ENCODE data around the gene PPL. TPM values are rescaled to one million over a fixed set of nuclear protein-coding genes. Genes with fewer than 3 reads are reported as not detected.
A peak's percentile ranks its signal among the peaks of the same experiment; 100 is the strongest.

PPL gene
- total RNA-seq, 1 experiment from 2014 or later: 56.4 TPM

DNA sequence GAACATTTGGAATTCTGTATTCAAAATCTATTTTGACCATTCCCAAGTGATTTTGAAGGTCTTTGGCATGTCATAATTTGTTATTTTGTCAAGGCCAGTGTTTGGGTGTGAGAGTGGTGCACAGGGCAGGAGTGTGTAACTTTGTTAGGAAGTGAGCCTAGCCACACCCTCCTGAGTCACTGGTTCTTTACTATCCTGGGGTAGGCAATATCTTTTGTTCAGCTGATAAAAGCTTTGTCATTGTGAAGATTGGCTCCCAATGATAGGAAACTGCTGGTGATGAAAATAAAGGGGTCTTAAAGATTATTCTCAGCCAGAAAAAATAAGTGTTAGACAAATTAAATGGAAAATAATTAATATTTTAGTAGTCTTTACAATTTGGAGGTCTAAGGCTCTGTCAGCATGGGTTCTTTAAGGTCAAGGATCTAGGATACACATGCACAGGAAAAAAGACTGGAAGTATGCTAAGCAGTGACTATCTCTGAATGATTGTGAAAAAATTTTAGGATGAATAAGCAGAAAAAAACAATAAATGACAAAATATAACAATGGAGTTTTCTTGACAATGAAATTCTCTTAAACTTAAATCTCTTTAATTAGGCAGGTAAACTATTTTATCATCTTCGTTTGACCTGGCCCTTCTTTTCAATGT lies 84.6 kb downstream of the PPL start:
- DNase-seq (ENCODE audit: low read depth, low spot score): no peak
- H3K9ac ChIP-seq (ENCODE audit: low read length): 0 out of 2 replicates have a peak overlapping the region, but pooled peaks have one; percentile 13
- no peaks in the 10 kb centered on the region for H3K27me3 ChIP-seq (ENCODE audit: insufficient read depth, low read length)
- peaks cover 5% of the 10 kb centered on the region; the same call in 1 of the 2 replicates for H4K20me1 ChIP-seq (ENCODE audit: insufficient read depth)
- H3K4me2 ChIP-seq (ENCODE audit: low read length): peak overlapping the region; percentile 49
- H3K4me1 ChIP-seq (ENCODE audit: control insufficient read depth in 1 of 2, insufficient read depth in 2 of 2, low read length in 2 of 2): peaks cover 9 to 29% of the 10 kb centered on the region in 2 experiments
- no peak overlapping the region; the same call in 1 of the 2 replicates for H3K27ac ChIP-seq (ENCODE audit: low read depth, low read length)
- H3K9me3 ChIP-seq (ENCODE audit: control insufficient read depth in 1 of 2, insufficient read depth in 1 of 2, low read depth in 1 of 2, low read length in 2 of 2): no peaks in the 10 kb centered on the region
- ChIA-PET CTCF (no interaction called here), RAD21 (ENCODE audit: low non-redundant PET in 1 of 2, low total read pairs in 2 of 2, uncharacterized antibody in 2 of 2, unreplicated experiment in 2 of 2) (no interaction called here), POLR2A (no interaction called here)
- no peak overlapping the region for H2AFZ ChIP-seq (ENCODE audit: low read depth, low read length, poor library complexity, severe bottlenecking)
- H3K36me3 ChIP-seq (ENCODE audit: control insufficient read depth in 1 of 2, insufficient read depth in 2 of 2, low read length in 2 of 2): peaks cover 17% of the 10 kb centered on the region in 2 experiments; a peak in 3 of 4 replicates
- no TSS peak for BruUV-seq (replicated peaks)
- ATAC-seq: no peak
- no peak overlapping the region for H3K4me3 ChIP-seq (replicated peaks in 1 of 2; ENCODE audit: low read depth in 1 of 2, low read length in 2 of 2)
- no peaks in the 10 kb centered on the region for H3K9me2 ChIP-seq (ENCODE audit: insufficient read depth)
- H3K79me2 ChIP-seq (ENCODE audit: insufficient read depth, low read length): peaks cover 71% of the 10 kb centered on the region
- intact Hi-C loops (cut with micrococcal nuclease): no loop called here
- no peak for TF ChIP-seq CBX3 (IDR thresholded peaks at IDR 0.05; ENCODE audit: low read depth)
- TF ChIP-seq ELF1 (IDR thresholded peaks at IDR 0.05; ENCODE audit: borderline replicate concordance, low read depth): no peak
- no peak for TF ChIP-seq SIN3A (IDR thresholded peaks at IDR 0.05; ENCODE audit: low read depth)
- no peak for TF ChIP-seq FOSL1 (IDR thresholded peaks at IDR 0.05; ENCODE audit: low read depth)
- TF ChIP-seq, protein P1, sequence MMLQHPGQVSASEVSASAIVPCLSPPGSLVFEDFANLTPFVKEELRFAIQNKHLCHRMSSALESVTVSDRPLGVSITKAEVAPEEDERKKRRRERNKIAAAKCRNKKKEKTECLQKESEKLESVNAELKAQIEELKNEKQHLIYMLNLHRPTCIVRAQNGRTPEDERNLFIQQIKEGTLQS (IDR thresholded peaks at IDR 0.05): no peak
- no peak for TF ChIP-seq REST (IDR thresholded peaks at IDR 0.05; ENCODE audit: low read depth)
- TF ChIP-seq SRF (IDR thresholded peaks at IDR 0.05; ENCODE audit: low read depth): no peak
- TF ChIP-seq, protein P2, sequence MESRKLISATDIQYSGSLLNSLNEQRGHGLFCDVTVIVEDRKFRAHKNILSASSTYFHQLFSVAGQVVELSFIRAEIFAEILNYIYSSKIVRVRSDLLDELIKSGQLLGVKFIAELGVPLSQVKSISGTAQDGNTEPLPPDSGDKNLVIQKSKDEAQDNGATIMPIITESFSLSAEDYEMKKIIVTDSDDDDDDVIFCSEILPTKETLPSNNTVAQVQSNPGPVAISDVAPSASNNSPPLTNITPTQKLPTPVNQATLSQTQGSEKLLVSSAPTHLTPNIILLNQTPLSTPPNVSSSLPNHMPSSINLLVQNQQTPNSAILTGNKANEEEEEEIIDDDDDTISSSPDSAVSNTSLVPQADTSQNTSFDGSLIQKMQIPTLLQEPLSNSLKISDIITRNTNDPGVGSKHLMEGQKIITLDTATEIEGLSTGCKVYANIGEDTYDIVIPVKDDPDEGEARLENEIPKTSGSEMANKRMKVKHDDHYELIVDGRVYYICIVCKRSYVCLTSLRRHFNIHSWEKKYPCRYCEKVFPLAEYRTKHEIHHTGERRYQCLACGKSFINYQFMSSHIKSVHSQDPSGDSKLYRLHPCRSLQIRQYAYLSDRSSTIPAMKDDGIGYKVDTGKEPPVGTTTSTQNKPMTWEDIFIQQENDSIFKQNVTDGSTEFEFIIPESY (IDR thresholded peaks at IDR 0.05; ENCODE audit: extremely low read depth, insufficient replicate concordance, low read length): no peak
- no peak for TF ChIP-seq SP1 (IDR thresholded peaks at IDR 0.05; ENCODE audit: low read depth)
